CD4-positive, alpha-beta T cell (primary cell): ENCODE measurements around the gene ZNF638. TPM values are rescaled to one million over a fixed set of nuclear protein-coding genes. Genes with fewer than 3 reads are reported as not detected.

Experiments used
- ATAC-seq: fragments of 200-7000 bp; cut with Tn5 transposase; one replicate; pipeline ENCODE4 v1.10.0; 2022; ENCODE audit warnings: mild to moderate bottlenecking; ENCODE audit not compliant: poor library complexity
- CTCF ChIA-PET: fragments of 350-600 bp; sonication (Branson Sonifier 250); formaldehyde crosslinking; loops from one replicate; lab custom pipeline; 2021; ENCODE audit warnings: antibody characterized with exemption, inconsistent platforms; lab: Charles Lee
- POLR2A ChIA-PET: fragments of 350-600 bp; sonication (Branson Sonifier 250); formaldehyde crosslinking; loops from one replicate; lab custom pipeline; 2021; ENCODE audit warnings: antibody characterized with exemption, inconsistent platforms; lab: Charles Lee
- DNase-seq, 14 experiments: peaks; one replicate each; pipeline ENCODE4 v3.0.0-alpha.2; 2013 to 2020; ENCODE audit warnings: mixed read lengths in 2 of 14
- H3K27ac ChIP-seq, 2 donors: one replicate each; pipeline versions ENCODE4 v1.5.1 to v1.7.0; 2013; ENCODE audit warnings: low read length in 2 of 2, low read depth in 1 of 2, mild to moderate bottlenecking in 1 of 2
- H3K27me3 ChIP-seq, 2 experiments: 1 replicate in 1 of 2; 2 replicates in 1 of 2; pipeline versions ENCODE4 v1.6.1 to v1.7.0; 2013; ENCODE audit warnings: low read length in 2 of 2, control low read depth in 1 of 2, mild to moderate bottlenecking in 1 of 2, moderate library complexity in 1 of 2; ENCODE audit not compliant: insufficient read depth in 2 of 2, control insufficient read depth in 1 of 2
- H3K36me3 ChIP-seq: one replicate; pipeline ENCODE4 v1.6.1; 2013; ENCODE audit warnings: low read length, control low read depth; ENCODE audit not compliant: insufficient read depth
- H3K4me1 ChIP-seq: one replicate; pipeline ENCODE4 v1.6.1; 2013; ENCODE audit warnings: low read length, control low read depth; ENCODE audit not compliant: insufficient read depth
- H3K4me3 ChIP-seq: one replicate; pipeline ENCODE4 v1.5.1; 2013; ENCODE audit warnings: mild to moderate bottlenecking, low read length, moderate library complexity
- H3K9me3 ChIP-seq, 2 experiments: 1 replicate in 1 of 2; 2 replicates in 1 of 2; pipeline versions ENCODE4 v1.6.1 to v1.7.0; 2013; ENCODE audit warnings: low read length in 2 of 2, mild to moderate bottlenecking in 2 of 2, control low read depth in 1 of 2, moderate library complexity in 1 of 2; ENCODE audit not compliant: control insufficient read depth in 1 of 2, insufficient read depth in 1 of 2
- H3K27ac Mint-ChIP-seq: one replicate; pipeline ENCODE4 v1.8.0; 2020; ENCODE audit warnings: mixed read lengths
- H3K27me3 Mint-ChIP-seq: one replicate; pipeline ENCODE4 v1.8.0; 2021; ENCODE audit warnings: mixed read lengths
- H3K36me3 Mint-ChIP-seq: one replicate; pipeline ENCODE4 v1.8.0; 2021; ENCODE audit warnings: low read depth, mixed read lengths
- H3K4me1 Mint-ChIP-seq: one replicate; pipeline ENCODE4 v1.8.0; 2021; ENCODE audit warnings: low read depth, mixed read lengths
- H3K4me3 Mint-ChIP-seq: one replicate; pipeline ENCODE4 v1.8.0; 2020; ENCODE audit warnings: mild to moderate bottlenecking, mixed read lengths
- H3K9me3 Mint-ChIP-seq: one replicate; pipeline ENCODE4 v1.8.0; 2020; ENCODE audit warnings: mixed read lengths
- intact Hi-C, 2 experiments: fragments of 100-400 bp; cut with DNase I in 1 of 2; cut with micrococcal nuclease in 1 of 2; formaldehyde crosslinking; loops; one replicate each; pipeline versions ENCODE4 v1.15.1 to v1.9.0; 2023 to 2025; cut with DNase I, micrococcal nuclease
- total RNA-seq, 174 experiments: library from RNA in 2 of 174; stranded (reverse) in 2 of 174; gene quantifications; one replicate each; pipeline ENCODE4 v1.2.3 and lab custom pipeline; 2021 to 2026
- TF ChIP-seq, protein P1 (sequence below): fragments of 200-600 bp; IDR thresholded peaks from one replicate; pipeline ENCODE4 v1.8.0; 2022; ENCODE audit warnings: antibody characterized with exemption, mild to moderate bottlenecking

ZNF638 gene
- total RNA-seq, 2 experiments from 2014 or later: 77.8 to 86.4 TPM

- Histone ChIP-seq H3K4me1 (no peaks in the 10 kb centered on the region), H3K9me3 (peaks cover 0 to under 1% of the 10 kb centered on the region in 2 experiments), H3K27me3 (peaks cover 26 to 48% of the 10 kb centered on the region in 2 experiments), H3K4me3 (no peak overlapping the region), H3K36me3 (no peaks in the 10 kb centered on the region), H3K27ac (no peak overlapping the region)
- CTCF ChIA-PET: no interaction called here
- Mint-ChIP-seq H3K4me1 (peaks cover 8% of the 10 kb centered on the region), H3K27me3 (peaks cover 45% of the 10 kb centered on the region), H3K27ac (no peak overlapping the region), H3K36me3 (no peaks in the 10 kb centered on the region), H3K4me3 (no peak overlapping the region), H3K9me3 (no peaks in the 10 kb centered on the region)
- intact Hi-C loops: no loop called here
- TF ChIP-seq, protein P1, sequence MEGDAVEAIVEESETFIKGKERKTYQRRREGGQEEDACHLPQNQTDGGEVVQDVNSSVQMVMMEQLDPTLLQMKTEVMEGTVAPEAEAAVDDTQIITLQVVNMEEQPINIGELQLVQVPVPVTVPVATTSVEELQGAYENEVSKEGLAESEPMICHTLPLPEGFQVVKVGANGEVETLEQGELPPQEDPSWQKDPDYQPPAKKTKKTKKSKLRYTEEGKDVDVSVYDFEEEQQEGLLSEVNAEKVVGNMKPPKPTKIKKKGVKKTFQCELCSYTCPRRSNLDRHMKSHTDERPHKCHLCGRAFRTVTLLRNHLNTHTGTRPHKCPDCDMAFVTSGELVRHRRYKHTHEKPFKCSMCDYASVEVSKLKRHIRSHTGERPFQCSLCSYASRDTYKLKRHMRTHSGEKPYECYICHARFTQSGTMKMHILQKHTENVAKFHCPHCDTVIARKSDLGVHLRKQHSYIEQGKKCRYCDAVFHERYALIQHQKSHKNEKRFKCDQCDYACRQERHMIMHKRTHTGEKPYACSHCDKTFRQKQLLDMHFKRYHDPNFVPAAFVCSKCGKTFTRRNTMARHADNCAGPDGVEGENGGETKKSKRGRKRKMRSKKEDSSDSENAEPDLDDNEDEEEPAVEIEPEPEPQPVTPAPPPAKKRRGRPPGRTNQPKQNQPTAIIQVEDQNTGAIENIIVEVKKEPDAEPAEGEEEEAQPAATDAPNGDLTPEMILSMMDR: no peak
- POLR2A ChIA-PET: no interaction called here
- ATAC-seq (no peak), DNase-seq (no peak)
Measured at GRCh38 chr2:71468279-71469015, 136.9 kb downstream of the ZNF638 start.

DNA sequence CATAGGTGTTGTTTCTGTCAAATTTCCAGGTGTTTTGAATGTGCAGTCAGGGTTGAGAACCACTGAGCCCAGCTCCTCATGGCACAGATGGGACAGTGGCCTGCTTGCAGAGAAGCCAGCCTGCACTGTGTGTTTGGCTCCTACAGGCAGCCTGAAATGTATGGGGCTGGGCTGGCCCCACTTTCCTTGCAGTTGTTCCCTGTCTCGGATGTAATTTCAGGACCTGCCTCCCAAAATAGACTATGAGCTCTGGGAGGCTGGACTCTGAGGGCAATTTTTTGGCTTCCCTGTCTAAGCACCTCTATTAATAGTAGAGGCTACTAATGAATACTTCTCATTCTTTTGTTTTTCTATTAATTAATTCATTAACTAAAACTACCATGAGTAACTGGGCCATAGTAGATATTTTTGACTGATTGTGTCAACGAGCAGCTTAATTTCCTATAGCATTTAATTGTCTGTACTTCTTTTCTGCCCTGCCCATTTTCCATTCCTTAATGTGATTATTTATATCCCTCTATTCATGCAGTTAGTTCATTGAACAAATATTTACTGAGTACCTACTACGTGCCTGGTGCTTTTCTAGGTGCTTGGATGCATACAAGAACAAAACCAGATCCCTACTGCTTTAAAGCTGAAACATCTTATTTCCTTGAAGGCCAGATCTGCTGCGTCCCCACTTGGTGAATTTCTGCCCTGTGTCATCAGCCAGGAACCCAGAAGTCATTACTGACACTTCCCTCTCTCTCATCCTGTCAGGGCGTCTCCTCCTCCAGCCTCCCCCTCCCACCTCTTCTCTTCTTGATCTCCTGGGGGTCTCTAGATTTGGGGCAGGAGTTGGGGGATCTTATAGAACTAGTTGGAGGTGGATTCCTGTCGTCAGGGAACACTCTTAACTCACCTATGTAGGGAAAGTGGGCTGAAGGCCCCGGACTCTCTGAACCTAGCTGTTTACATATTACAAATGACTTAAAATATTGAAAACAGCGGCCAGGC lies 138.1 kb downstream of the ZNF638 start:
- Mint-ChIP-seq H3K27me3 (peaks cover 48% of the 10 kb centered on the region), H3K4me1 (peaks cover 8% of the 10 kb centered on the region), H3K9me3 (no peaks in the 10 kb centered on the region), H3K4me3 (no peak overlapping the region), H3K27ac (no peak overlapping the region), H3K36me3 (no peaks in the 10 kb centered on the region)
- no peaks in the 10 kb centered on the region for H3K36me3 ChIP-seq
- peaks cover 25 to 36% of the 10 kb centered on the region in 2 experiments for H3K27me3 ChIP-seq
- no peak overlapping the region for H3K27ac ChIP-seq
- ChIA-PET POLR2A (no interaction called here), CTCF (no interaction called here)
- no peak overlapping the region for H3K4me3 ChIP-seq
- no peaks in the 10 kb centered on the region for H3K4me1 ChIP-seq
- TF ChIP-seq, protein P1: no peak
- intact Hi-C loops: no loop called here
- DNase-seq (no peak), ATAC-seq (no peak)
- H3K9me3 ChIP-seq: no peaks in the 10 kb centered on the region

- Histone ChIP-seq H3K9me3 (no peaks in the 10 kb centered on the region), H3K27ac (no peak overlapping the region), H3K27me3 (peaks cover 11 to 21% of the 10 kb centered on the region in 2 experiments), H3K4me3 (no peak overlapping the region), H3K36me3 (no peaks in the 10 kb centered on the region), H3K4me1 (no peaks in the 10 kb centered on the region)
- intact Hi-C loops: no loop called here
- peaks cover 8% of the 10 kb centered on the region for H3K4me1 Mint-ChIP-seq
- ChIA-PET CTCF (no interaction called here), POLR2A (no interaction called here)
- no peak overlapping the region for H3K4me3 Mint-ChIP-seq
- H3K27ac Mint-ChIP-seq: no peak overlapping the region
- H3K36me3 Mint-ChIP-seq: no peaks in the 10 kb centered on the region
- ATAC-seq (no peak), DNase-seq (no peak)
- peaks cover 48% of the 10 kb centered on the region for H3K27me3 Mint-ChIP-seq
- TF ChIP-seq, protein P1: no peak
- no peaks in the 10 kb centered on the region for H3K9me3 Mint-ChIP-seq
Measured at GRCh38 chr2:71471276-71471675, 139.7 kb downstream of the ZNF638 start.
